Esophagus muscularis mucosa (tissue), 4 donors: ENCODE measurements around the gene EPGN. TPM values are rescaled to one million over a fixed set of nuclear protein-coding genes. Genes with fewer than 3 reads are reported as not detected.

Source experiments
- DNase-seq: peaks from one replicate; pipeline ENCODE4 v3.0.0-alpha.2; 2017; ENCODE audit errors: extremely low spot score
- H3K27ac ChIP-seq, 4 donors: fragments of 200-600 bp; sonication (generic); replicated peaks in 1 of 4; 1 replicate in 3 of 4; 2 replicates in 1 of 4; pipeline ENCODE4 v1.5.1; 2016 to 2019; ENCODE audit warnings: mild to moderate bottlenecking in 1 of 4
- H3K27me3 ChIP-seq, 4 donors: fragments of 200-600 bp; sonication (generic); one replicate each; pipeline versions ENCODE4 v1.5.1 to v1.6.0; 2016 to 2019
- H3K36me3 ChIP-seq, 4 donors: fragments of 200-600 bp; sonication (generic); one replicate each; pipeline ENCODE4 v1.5.1; 2016 to 2019
- H3K4me1 ChIP-seq, 4 donors: fragments of 200-600 bp; sonication (generic); one replicate each; pipeline ENCODE4 v1.5.1; 2016 to 2019
- H3K4me3 ChIP-seq, 4 donors: fragments of 200-600 bp; sonication (generic); 1 replicate in 2 of 4; 2 replicates in 2 of 4; pipeline ENCODE4 v1.5.1; 2016 to 2019; ENCODE audit warnings: mild to moderate bottlenecking in 4 of 4, moderate library complexity in 1 of 4
- H3K9me3 ChIP-seq, 4 donors: fragments of 200-600 bp; sonication (generic); 1 replicate in 3 of 4; 2 replicates in 1 of 4; pipeline ENCODE4 v1.5.1; 2016 to 2019
- EP300 ChIP-seq: sonication (generic); formaldehyde crosslinking; IDR thresholded peaks from one replicate; pipeline ENCODE4 v1.6.1; 2017; ENCODE audit warnings: antibody characterized with exemption
- POLR2A ChIP-seq: fragments of 450-650 bp; IDR thresholded peaks from one replicate; pipeline ENCODE4 v1.6.1; 2017; ENCODE audit warnings: antibody characterized with exemption, moderate library complexity, mild to moderate bottlenecking, low read depth
- POLR2AphosphoS5 ChIP-seq, 2 donors: sonication (generic); formaldehyde crosslinking; IDR thresholded peaks; one replicate each; pipeline ENCODE4 v1.6.1; 2017; ENCODE audit warnings: antibody characterized with exemption in 2 of 2
- WGBS: methylation state at CpG from one replicate; pipeline ENCODE4 v1.1.5; 2018; 5-methylcytosine and 5-hydroxymethylcytosine counted together
- intact Hi-C: fragments of 100-400 bp; cut with DNase I; formaldehyde crosslinking; loops from one replicate; pipeline ENCODE4 v1.15.1; 2023
- total RNA-seq, 4 donors: library from RNA; depleted of rRNA; stranded (reverse); fragments of >200 nt; gene quantifications; one replicate each; pipeline versions ENCODE4 v1.1.0 to v1.2.1, GENCODE V29; 2016
- TF ChIP-seq, protein P1 (sequence below), 3 experiments: fragments of 200-600 bp in 2 of 3; fragments of 450-650 bp in 1 of 3; sonication (generic) in 2 of 3; IDR thresholded peaks; one replicate each; pipeline ENCODE4 v1.5.1; 2017 to 2019; ENCODE audit warnings: antibody characterized with exemption in 3 of 3, mild to moderate bottlenecking in 2 of 3, moderate library complexity in 1 of 3

EPGN gene
- total RNA-seq, 4 donors from 2014 or later: not detected

DNA sequence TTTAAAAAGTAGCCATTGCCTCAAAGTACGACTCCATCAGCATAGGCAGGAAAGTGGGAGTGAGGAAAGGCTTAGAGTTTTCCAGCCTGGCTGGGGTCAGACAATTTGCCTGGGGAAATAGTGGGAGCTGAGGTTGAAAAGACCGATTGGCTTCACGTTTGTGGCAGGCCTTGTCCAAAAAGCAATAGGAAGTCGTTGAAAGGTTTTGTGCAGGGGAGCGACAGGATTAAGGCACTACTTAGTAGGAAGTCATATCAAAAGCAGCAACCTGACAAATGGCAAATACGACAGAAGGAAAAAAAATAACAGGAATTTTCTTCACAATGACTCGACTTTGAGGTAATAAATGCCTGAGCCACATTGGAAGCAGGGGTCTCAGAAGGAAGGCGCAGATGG is 56.0 kb downstream of the EPGN start:
- Histone ChIP-seq H3K27ac (peak overlapping the region; percentile 83 to 88 (median 86)), H3K9me3 (no peaks in the 10 kb centered on the region), H3K4me1 (peaks cover 5 to 31% (median 20%) of the 10 kb centered on the region in 4 donors), H3K36me3 (no peaks in the 10 kb centered on the region), H3K4me3 (peak overlapping the region; percentile 55 to 73 (median 70)), H3K27me3 (peaks cover 0 to 4% (median 0%) of the 10 kb centered on the region in 4 donors)
- TF ChIP-seq POLR2A (no peak), EP300 (no peak), POLR2AphosphoS5 (IDR thresholded peaks at IDR 0.05) (no peak)
- TF ChIP-seq, protein P1, sequence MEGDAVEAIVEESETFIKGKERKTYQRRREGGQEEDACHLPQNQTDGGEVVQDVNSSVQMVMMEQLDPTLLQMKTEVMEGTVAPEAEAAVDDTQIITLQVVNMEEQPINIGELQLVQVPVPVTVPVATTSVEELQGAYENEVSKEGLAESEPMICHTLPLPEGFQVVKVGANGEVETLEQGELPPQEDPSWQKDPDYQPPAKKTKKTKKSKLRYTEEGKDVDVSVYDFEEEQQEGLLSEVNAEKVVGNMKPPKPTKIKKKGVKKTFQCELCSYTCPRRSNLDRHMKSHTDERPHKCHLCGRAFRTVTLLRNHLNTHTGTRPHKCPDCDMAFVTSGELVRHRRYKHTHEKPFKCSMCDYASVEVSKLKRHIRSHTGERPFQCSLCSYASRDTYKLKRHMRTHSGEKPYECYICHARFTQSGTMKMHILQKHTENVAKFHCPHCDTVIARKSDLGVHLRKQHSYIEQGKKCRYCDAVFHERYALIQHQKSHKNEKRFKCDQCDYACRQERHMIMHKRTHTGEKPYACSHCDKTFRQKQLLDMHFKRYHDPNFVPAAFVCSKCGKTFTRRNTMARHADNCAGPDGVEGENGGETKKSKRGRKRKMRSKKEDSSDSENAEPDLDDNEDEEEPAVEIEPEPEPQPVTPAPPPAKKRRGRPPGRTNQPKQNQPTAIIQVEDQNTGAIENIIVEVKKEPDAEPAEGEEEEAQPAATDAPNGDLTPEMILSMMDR (IDR thresholded peaks at IDR 0.05): no peak
- intact Hi-C loops: no loop called here
- WGBS: 34% methylated on average over 8 of the region's 8 CpGs
- DNase-seq: no peak

DNA sequence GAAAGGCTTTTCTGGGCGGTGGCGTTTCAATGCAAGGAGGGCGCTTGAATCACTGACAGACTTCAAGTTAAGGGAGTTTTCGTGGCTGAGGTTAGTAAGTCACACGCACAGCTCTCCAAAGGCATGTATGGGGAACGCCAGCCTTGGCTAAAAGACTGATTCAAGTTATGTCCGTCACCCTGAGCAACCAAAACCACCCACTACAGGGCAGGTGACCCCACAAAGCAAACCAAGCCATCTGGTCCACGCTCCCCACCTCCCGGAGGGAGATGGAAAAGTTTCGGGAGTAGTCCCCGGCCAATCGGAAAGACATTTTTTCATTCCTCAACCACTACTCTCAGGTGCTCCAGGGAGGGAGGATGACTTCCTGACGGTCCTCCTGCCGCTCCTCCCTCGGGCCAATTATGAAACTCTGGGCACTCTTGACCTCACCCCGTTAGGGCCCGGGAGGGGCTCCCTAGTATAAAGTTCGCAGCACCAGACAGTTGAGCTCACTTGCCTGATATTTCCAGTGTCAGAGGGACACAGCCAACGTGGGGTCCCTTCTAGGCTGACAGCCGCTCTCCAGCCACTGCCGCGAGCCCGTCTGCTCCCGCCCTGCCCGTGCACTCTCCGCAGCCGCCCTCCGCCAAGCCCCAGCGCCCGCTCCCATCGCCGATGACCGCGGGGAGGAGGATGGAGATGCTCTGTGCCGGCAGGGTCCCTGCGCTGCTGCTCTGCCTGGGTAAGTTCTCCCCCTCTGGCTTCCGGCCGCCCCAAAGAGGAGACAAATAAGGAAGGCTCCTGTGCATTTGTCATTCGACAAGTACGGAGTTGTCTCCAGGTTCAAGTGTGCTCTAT is 56.6 kb downstream of the EPGN start, which contains the start of gene EREG:
Gene EREG (plus strand): TSS at position 494 of the 840 bp plus-strand sequence. CDS start 164 bp downstream, at position 658.
- intact Hi-C loops: no loop called here
- H3K9me3 ChIP-seq: no peaks in the 10 kb centered on the region
- H3K27ac ChIP-seq: peak within 1 kb of the TSS; percentile 83 to 88 (median 86)
- peaks cover 0 to 4% (median 0%) of the 10 kb centered on the region in 4 donors for H3K27me3 ChIP-seq
- TF ChIP-seq EP300 (no peak), POLR2AphosphoS5 (IDR thresholded peaks at IDR 0.05) (peak; percentile 6 to 52)
- peaks cover 5 to 31% (median 20%) of the 10 kb centered on the region in 4 donors for H3K4me1 ChIP-seq
- DNase-seq: no peak
- H3K36me3 ChIP-seq: no peaks in the 10 kb centered on the region
- 13% methylated on average over 20 of the region's 40 CpGs for WGBS
- peak within 1 kb of the TSS; percentile 55 to 73 (median 70) for H3K4me3 ChIP-seq

DNA sequence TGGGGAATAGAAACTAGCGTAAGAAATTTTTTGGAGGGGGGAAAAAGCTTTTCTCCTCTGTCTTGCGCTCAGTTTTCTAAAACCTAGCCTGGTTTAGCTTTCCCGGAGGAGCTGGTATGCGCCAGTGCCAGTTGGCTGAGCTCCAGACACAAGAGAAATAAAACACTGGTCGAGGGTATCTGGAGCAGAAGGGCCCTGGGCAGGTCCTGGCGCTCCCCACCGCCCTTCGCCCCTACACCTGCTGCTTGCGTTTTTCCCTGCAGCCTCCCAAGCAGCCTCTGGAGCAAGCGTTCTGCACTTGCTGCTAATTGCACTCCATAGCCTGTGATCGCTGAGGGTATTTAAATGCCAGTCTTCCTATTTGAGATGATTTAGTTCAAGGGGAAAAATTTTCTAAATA is 57.5 kb downstream of the EPGN start:
- TF ChIP-seq, protein P1 (IDR thresholded peaks at IDR 0.05): no peak
- TF ChIP-seq POLR2AphosphoS5 (IDR thresholded peaks at IDR 0.05) (peak in 1 of 2 donors; percentile 7), POLR2A (no peak)
- Histone ChIP-seq H3K9me3 (no peaks in the 10 kb centered on the region), H3K36me3 (no peaks in the 10 kb centered on the region), H3K4me3 (peak overlapping the region; percentile 55 to 73 (median 70)), H3K27me3 (peaks cover 0 to 4% (median 0%) of the 10 kb centered on the region in 4 donors), H3K4me1 (peaks cover 5 to 31% (median 20%) of the 10 kb centered on the region in 4 donors), H3K27ac (peak overlapping the region; percentile 83 to 88 (median 86))
- DNase-seq: no peak
- WGBS: 6% methylated on average over 11 of the region's 11 CpGs
- intact Hi-C loops: no loop called here

Other genes starting within 250 kb of the EPGN start
- 10 to 100 TPM; 15.0 to 29.3 (median 15.7) TPM for gene CXCL2, start 209.3 kb upstream of the EPGN start, total RNA-seq
- gene MTHFD2L, start 150.4 kb upstream of the EPGN start, total RNA-seq: 10 to 100 TPM; 10.2 to 23.7 (median 19.2) TPM
- 1 to 10 TPM; 2.4 to 4.6 (median 3.7) TPM for gene EREG, start 56.7 kb downstream of the EPGN start, total RNA-seq
- gene AREG, start 136.7 kb downstream of the EPGN start, total RNA-seq: 10 to 100 TPM in 1 of 4 donors, 1 to 10 TPM in 3; 1.4 to 18.6 (median 4.4) TPM